ENCODE data around the gene MEGF6.

Gene MEGF6

GRCh38 chr1:3570066-3570986, 41.0 kb downstream of the MEGF6 start:
- DNase-seq (ENCODE audit: low spot score): no peak

- no peak for DNase-seq (ENCODE audit: low spot score)
Measured at GRCh38 chr1:3569436-3569835, 41.9 kb downstream of the MEGF6 start.

GRCh38 chr1:3568815-3569435, 42.4 kb downstream of the MEGF6 start:
- DNase-seq (ENCODE audit: low spot score): no peak

DNA sequence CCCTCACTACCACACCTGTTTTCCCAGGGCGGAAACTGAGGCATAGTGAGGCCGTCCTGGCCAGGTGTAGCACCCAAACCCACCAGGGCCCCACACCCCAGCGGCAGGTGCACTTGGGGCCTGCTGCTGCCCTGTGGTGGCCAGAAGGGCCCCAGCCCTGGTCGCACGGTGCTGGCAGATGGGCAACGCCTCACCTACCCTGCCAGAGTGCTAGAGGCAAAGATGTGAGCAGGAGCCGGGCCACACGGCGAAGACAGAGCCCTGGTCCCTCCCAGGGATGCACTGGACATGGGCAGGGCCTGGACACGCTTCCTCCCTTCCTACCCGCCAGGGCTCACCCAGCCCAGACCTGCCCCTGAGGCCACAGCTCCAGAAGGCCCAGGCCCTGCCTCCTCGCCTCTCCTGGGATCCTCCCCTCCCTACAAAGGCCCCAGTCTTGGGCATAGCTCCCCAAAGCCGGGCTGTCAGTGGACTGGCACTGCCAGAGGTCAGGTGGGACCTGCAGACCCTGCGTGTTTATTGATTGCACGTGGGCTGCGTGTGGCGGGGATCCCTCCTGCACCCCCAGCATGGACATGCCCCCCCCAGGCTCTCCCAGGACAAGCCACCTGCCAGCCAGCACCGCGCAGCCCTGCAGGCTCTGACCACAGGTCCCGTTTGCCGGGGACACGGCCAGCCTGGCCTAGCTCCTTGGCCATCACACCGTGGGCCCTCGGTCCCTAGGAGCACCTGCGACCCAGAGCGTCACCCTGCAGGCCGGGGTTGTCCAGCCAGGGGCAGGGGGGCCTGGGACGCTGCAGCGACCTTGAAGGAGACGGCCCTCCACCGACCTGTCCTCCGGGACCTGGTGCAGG, 44.1 kb downstream of the MEGF6 start:
- DNase-seq (ENCODE audit: low spot score): no peak

DNA sequence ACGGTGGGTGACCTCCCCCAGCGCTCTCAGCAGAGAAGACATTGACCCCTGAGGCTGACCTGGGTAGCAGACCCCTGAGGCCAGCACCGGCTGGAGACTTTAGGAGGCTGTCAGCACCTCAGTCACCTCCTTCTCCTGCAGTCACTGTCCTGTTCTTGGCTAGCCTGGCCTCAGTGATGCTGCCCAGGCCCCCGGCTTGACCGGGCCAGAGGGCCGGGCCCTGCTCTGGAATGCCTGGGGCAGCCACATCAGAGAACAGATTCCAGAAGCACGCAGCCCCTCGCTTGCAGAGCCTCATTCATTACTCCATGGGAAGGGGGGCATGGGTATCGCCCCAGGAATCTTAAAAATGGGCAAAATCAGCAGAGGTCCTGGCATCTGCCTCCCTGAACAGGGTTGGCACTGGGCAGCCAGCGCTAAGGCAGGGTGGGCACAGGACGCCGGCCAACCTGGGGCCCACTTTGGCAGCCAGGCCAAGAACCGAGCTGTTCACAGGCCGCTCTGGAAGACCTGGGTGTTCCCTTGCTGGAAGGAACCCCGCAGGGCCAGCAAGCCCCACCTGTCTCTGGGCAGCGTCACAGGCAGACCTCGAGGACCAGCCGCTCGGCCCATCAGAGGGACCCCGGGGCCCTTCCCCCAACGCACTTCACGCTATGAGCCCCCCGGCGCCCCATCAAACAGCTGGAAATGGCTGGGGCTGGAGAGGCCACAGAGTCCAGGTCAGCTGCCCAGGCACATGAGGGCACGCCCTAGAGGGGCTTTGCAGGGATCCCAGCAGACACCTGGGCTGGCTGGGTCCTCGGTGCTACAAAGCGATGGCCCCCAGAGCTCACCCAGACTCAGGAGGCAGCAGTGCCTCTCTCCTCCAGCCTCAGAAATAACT, 45.1 kb downstream of the MEGF6 start:
- no peak for DNase-seq (ENCODE audit: low spot score)

DNA sequence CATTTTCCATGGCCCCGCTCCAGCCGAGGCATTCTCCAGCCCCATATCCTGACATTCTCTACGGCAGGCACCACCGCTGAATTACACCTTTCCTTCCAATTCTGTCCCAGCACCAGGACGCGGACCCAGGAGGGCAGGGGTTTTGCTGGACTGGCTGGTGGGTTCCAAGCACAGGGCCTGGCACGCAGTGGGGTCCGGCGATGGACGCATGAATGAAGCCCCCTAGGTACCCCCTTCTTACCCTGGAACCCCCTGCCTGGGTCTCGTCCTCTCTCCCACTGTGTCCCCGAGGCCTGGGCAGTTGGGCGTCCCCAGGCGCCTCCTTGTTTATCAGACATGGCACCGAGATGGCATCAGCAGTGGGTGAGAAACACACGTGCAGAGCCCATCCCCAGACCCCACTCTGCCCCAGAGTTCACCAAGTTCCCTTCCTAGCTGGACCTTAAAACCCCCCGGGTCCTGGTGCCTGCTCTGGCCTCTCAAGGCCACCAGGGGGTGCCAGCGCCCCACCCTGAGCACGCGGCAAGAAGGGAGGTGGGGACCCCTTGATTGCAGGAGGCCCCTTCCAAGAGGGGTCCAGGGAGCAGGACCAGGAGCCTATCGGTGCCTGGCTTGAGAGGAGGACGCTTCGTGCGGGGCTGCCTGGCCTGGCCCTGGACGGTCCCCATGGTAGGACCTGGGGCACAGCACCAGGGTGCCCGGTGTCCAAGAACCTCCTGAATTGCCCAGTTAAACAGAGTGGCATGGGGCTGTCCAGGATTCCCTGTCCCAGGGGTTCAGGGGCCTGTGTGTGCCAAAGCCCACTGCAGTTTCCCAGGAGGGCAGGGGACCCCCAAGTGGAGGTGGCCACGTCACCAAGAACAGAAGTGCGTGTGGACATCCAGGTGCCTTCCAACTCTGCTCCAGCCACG, 46.1 kb downstream of the MEGF6 start:
- no peak for DNase-seq (ENCODE audit: low spot score)

GRCh38 chr1:3563610-3564009, 47.7 kb downstream of the MEGF6 start:
- DNase-seq (ENCODE audit: low spot score): no peak

- DNase-seq (ENCODE audit: low spot score): no peak
Measured at GRCh38 chr1:3563125-3563524, 48.2 kb downstream of the MEGF6 start.

DNA sequence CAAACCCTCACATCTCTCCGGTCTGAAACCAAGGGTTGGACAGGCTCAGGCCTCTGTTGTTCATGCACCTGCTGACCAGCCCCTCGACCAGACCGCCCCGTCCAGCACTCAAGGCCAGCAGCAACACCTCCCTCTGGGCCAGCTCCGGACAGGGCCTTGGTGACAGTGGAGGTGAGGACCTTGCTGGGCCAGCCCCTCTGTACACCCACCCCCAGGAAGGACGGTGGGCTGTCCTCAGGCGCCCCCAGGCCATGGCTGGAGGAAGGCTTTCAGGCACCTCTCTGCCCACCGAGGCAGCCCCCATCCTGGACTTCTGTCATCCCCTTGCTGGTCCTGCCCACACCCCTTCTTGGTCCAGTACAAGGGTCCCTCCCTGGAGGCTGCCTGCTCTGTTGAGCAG, 48.6 kb downstream of the MEGF6 start:
- no peak for DNase-seq (ENCODE audit: low spot score)

GRCh38 chr1:3561702-3562101, 49.6 kb downstream of the MEGF6 start:
- DNase-seq (ENCODE audit: low spot score): no peak

DNA sequence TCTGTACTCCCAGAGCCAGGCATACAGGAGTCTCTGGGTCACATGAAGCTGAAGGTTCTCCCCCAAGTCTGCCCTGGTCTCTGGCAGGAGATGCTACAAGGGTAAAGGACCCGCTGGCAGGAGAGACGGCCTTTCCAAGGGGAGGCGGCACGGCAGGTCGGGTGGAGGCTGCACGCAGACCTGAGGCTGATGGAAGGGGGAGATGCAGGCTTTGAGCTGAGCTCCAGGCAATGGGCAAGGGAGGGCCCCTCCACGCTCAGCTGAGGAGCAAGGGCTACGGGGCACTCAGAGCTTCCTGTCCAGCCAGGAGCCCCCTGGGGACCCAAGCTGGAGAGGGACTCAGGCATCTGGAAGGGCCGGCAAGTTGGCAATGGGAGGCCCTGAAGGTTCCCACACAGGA, 50.3 kb downstream of the MEGF6 start:
- no peak for DNase-seq (ENCODE audit: low spot score)

DNA sequence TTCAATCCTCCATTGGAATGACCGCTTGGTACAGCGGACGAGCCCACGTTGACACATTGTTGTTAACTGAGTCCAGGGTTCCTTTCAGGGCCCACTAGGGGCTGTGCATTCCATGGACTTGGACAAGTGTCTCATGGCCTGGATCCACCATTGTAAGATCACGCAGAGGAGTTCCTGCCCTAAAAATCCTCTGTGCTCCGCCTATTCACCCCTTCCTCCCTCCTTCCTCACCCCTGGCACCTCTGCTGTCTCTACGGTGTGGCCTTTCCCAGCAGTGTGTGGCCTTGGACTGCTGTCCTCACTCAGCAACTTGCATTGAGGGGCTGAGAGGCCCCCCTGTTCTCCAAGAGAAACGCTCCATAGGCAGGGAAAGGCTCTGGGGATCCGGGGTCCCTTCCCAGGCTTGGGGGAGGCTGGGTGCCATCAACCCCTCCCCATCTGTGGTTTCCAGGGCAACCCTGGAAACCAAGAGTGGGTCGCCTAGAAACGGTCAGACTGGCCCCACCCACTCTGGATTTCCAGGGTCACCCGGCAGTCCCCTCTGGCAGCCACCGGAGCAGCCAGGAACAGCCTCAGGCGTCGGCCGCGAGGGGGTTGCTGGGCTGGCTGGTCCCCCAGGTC, 50.9 kb downstream of the MEGF6 start:
- DNase-seq (ENCODE audit: low spot score): no peak

DNA sequence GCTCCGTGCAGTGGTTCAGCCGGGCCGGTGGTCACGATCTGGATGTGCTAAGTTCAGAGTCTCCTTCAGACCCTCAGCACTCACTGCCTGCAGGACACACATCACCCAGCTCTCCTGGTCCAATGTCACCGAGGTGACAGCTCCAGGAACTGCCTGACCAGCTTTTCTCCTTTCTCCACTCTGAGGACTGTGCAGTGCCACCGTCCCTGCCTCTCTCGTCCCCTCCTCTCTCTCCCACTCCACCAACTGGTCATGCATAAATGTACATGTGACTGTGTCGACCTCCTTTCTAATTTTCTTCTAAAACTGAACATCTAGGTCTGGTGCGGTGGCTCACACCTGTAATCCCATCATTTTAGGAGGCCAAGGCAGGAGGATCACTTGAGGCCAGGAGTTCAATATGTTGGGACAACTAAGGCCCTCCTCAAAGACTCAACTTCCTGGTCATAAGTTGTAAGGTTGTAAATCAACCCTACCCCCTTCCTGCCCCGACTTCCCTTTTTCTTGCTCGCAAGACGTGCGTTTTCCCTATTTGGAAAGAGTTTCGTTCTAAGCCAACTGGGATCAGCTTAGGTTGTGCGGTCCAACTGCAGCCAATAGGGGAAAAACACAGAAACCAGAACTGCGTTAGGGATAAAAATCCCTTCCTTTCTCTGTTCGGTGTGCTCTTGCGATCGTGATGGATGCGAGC, 53.1 kb downstream of the MEGF6 start:
- DNase-seq (ENCODE audit: low spot score): no peak

GRCh38 chr1:3557366-3557765, 53.9 kb downstream of the MEGF6 start:
- no peak for DNase-seq (ENCODE audit: low spot score)

GRCh38 chr1:3556336-3556735, 55.0 kb downstream of the MEGF6 start:
- no peak for DNase-seq (ENCODE audit: low spot score)

GRCh38 chr1:3555131-3555920, 56.0 kb downstream of the MEGF6 start:
- no peak for DNase-seq (ENCODE audit: low spot score)

DNA sequence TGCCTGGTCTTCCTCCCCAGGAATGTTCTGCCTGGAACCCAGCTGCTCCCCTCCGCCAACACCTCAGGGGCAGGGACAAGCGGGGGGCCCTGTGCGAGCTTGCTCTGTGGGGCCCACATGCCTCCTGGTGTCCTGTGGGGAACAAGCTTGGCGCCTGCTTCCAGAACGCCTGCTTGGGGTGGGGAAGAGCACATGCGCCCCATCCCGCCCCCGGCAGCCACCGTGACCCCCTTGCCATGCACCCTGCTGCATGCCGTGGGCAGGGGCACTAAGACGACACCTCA, 57.4 kb downstream of the MEGF6 start:
- no peak for DNase-seq (ENCODE audit: low spot score)

GRCh38 chr1:3553166-3553939, 58.0 kb downstream of the MEGF6 start:
- no peak for DNase-seq (ENCODE audit: low spot score)
